ENCODE data around the gene S100P. TPM values are rescaled to one million over a fixed set of nuclear protein-coding genes. Genes with fewer than 3 reads are reported as not detected.

Gene S100P
- total and polyA plus RNA-seq, 2 experiments from 2014 or later, result 0.80 TPM; not detected in 1

DNA sequence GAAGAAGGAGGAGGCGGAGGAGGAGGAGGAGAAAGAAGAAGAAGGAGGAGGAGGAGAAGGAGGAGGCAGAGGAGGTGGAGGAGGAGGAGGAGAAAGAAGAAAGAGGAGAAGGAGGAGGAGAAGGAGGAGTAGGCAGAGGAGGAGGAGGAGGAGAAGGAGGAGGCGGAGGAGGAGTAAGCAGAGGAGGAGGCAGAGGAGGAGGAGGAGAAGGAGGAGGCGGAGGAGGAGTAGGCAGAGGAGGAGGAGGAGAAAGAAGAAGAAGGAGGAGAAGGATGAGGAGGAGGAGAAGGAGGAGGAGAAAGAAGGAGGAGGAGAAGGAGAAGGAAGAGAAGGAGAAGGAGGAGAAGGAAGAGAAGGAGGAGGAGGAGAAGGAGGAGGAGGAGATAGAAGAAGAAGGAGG, 33.2 kb upstream of the S100P start:
- Histone ChIP-seq H3K79me2 (ENCODE audit: insufficient read depth) (no peaks in the 10 kb centered on the region), H3K27ac (no peak overlapping the region), H2AFZ (no peak overlapping the region), H3K9me2 (ENCODE audit: insufficient read depth) (no peaks in the 10 kb centered on the region), H3K9ac (no peak overlapping the region), H3K27me3 (replicated peaks; ENCODE audit: insufficient read depth) (no peaks in the 10 kb centered on the region), H3K4me3 (no peak overlapping the region), H3K4me1 (ENCODE audit: insufficient read depth) (peaks cover 7% of the 10 kb centered on the region; the same call in 1 of the 2 replicates), H3K9me3 (ENCODE audit: low read depth) (no peaks in the 10 kb centered on the region), H3F3A (ENCODE audit: insufficient read depth) (no peaks in the 10 kb centered on the region), H3K36me3 (ENCODE audit: low read depth) (no peaks in the 10 kb centered on the region), H4K20me1 (ENCODE audit: insufficient read depth) (no peaks in the 10 kb centered on the region), H3K4me2 (ENCODE audit: unreplicated experiment) (no peak overlapping the region)
- in situ Hi-C loops (cut with MboI), result no loop called here
- no peak for DNase-seq
- 66 to 85% methylated on average over 2 to 3 of the region's 3 CpGs for WGBS, 2 experiments (ENCODE audit: low coverage in 1 of 2, low lambda C conversion rate in 2 of 2, missing lambda C conversion rate in 2 of 2)
- no peak for TF ChIP-seq EZH2 (IDR thresholded peaks at IDR 0.05; ENCODE audit: insufficient read depth, poor library complexity, severe bottlenecking)
- TF ChIP-seq EZH2phosphoT487 (IDR thresholded peaks at IDR 0.05; ENCODE audit: insufficient read depth, low read depth), result no peak

DNA sequence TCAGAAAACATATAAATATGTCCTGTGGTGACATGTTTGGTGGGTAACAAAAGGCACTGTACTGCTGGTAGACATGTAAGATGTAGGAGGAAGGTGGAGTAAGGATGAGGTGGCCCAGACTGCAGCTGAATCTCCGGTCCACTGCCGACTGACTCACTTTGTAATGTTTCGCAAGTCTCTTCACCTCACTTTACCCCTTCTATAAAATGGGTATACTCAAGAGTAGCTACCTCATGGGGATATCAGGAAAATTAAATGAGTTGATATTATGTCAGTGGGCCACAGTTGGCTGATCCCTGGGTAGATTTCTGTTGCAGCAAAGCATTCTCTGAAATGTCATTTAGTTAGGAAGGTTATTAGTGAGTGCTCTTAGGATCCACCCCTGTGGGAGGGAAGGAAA, 31.1 kb upstream of the S100P start:
- H3K27me3 ChIP-seq (replicated peaks; ENCODE audit: insufficient read depth), result no peaks in the 10 kb centered on the region
- H3K36me3 ChIP-seq (ENCODE audit: low read depth), result no peaks in the 10 kb centered on the region
- H3K79me2 ChIP-seq (ENCODE audit: insufficient read depth), result no peaks in the 10 kb centered on the region
- H3K4me3 ChIP-seq, result no peak overlapping the region
- no peak overlapping the region for H3K27ac ChIP-seq
- H3K4me2 ChIP-seq (ENCODE audit: unreplicated experiment), result no peak overlapping the region
- H2AFZ ChIP-seq, result no peak overlapping the region
- DNase-seq, result no peak
- no peaks in the 10 kb centered on the region for H3K9me2 ChIP-seq (ENCODE audit: insufficient read depth)
- 49 to 50% methylated on average over 3 of the region's 3 CpGs for WGBS, 2 experiments (ENCODE audit: low coverage in 1 of 2, low lambda C conversion rate in 2 of 2, missing lambda C conversion rate in 2 of 2)
- no peaks in the 10 kb centered on the region for H3F3A ChIP-seq (ENCODE audit: insufficient read depth)
- no peak overlapping the region for H3K9ac ChIP-seq
- TF ChIP-seq EZH2 (IDR thresholded peaks at IDR 0.05; ENCODE audit: insufficient read depth, poor library complexity, severe bottlenecking), result no peak
- no peak for TF ChIP-seq EZH2phosphoT487 (IDR thresholded peaks at IDR 0.05; ENCODE audit: insufficient read depth, low read depth)
- H4K20me1 ChIP-seq (ENCODE audit: insufficient read depth), result no peaks in the 10 kb centered on the region
- in situ Hi-C loops (cut with MboI), result no loop called here
- H3K9me3 ChIP-seq (ENCODE audit: low read depth), result no peaks in the 10 kb centered on the region
- peaks cover 7% of the 10 kb centered on the region; the same call in 1 of the 2 replicates for H3K4me1 ChIP-seq (ENCODE audit: insufficient read depth)

DNA sequence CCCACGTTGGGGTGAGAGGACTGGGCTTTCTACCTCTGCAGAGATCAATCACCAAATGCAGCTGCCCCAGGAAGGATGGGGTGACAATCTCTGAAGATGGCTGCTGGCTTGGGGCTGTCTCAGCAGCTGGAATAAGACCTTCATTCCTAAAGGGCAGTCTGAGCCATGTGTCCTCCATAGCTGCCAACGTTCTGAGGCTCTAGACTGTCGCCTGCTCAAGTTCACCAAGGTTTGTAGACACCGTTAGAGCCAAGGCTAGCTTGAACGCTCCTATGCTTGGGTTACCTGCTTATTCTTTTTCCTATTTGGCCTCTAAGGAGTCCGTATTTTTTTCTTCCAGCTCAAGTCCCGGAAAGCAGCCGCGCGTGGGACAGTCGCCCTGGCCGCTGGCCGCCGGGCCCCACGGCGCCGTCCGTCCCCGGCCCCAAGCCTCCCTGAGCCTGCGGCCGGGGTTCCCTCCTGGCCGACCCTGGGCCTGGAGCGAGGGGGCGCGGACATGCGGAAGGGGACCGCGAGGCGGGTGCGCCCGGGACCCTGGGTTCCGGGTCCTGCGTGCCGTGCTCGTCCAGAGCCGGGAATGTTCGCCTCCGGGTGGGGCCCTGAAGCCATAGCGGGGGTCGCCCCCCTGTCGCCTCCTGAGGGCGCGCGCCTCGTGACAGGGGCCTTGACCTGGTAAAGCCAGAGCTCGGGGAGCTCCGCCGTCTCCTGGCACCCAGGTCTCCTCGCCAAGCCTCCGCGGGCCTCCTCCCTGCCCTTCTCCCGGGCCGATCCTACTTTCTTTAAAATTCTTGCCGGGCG, 29.9 kb upstream of the S100P start:
- Histone ChIP-seq H3K9me3 (ENCODE audit: low read depth) (no peaks in the 10 kb centered on the region), H3K4me3 (peak overlapping the region; percentile 44), H3K4me2 (ENCODE audit: unreplicated experiment) (peak overlapping the region; percentile 43), H3K27ac (no peak overlapping the region), H3F3A (ENCODE audit: insufficient read depth) (peaks cover 2% of the 10 kb centered on the region; the same call in 1 of the 2 replicates), H3K9me2 (ENCODE audit: insufficient read depth) (no peaks in the 10 kb centered on the region), H4K20me1 (ENCODE audit: insufficient read depth) (no peaks in the 10 kb centered on the region), H3K79me2 (ENCODE audit: insufficient read depth) (no peaks in the 10 kb centered on the region), H3K27me3 (replicated peaks; ENCODE audit: insufficient read depth) (no peaks in the 10 kb centered on the region), H3K4me1 (ENCODE audit: insufficient read depth) (peaks cover 7% of the 10 kb centered on the region; the same call in 1 of the 2 replicates), H3K36me3 (ENCODE audit: low read depth) (no peaks in the 10 kb centered on the region), H2AFZ (peak overlapping the region; percentile 47), H3K9ac (no peak overlapping the region)
- 10 to 11% methylated on average over 50 to 53 of the region's 55 CpGs for WGBS, 2 experiments (ENCODE audit: low coverage in 1 of 2, low lambda C conversion rate in 2 of 2, missing lambda C conversion rate in 2 of 2)
- TF ChIP-seq EZH2phosphoT487 (IDR thresholded peaks at IDR 0.05; ENCODE audit: insufficient read depth, low read depth) (no peak), EZH2 (IDR thresholded peaks at IDR 0.05; ENCODE audit: insufficient read depth, poor library complexity, severe bottlenecking) (no peak)
- in situ Hi-C loops (cut with MboI), result no loop called here
- peak; percentile 35 for DNase-seq

DNA sequence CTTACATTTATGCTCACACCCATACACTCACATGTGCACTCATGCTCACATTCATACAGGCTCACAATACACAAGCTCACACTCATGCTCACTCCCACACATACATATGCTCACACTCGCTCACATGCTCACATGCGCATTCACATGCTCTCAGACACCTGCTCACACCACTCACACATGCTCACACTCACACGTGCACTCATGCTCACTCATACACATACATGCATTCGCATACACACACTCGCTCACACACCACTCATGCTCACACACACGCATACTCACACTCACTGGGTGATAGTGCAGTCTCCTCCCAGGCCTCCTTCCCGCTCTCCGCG, 28.4 kb upstream of the S100P start:
- no peaks in the 10 kb centered on the region for H3K9me2 ChIP-seq (ENCODE audit: insufficient read depth)
- DNase-seq, result no peak

More for the DNA sequence above, 28.4 kb upstream of the S100P start:
- no peak for TF ChIP-seq EZH2 (IDR thresholded peaks at IDR 0.05; ENCODE audit: insufficient read depth, poor library complexity, severe bottlenecking)
- no peak for TF ChIP-seq EZH2phosphoT487 (IDR thresholded peaks at IDR 0.05; ENCODE audit: insufficient read depth, low read depth)
- WGBS, 2 experiments (ENCODE audit: low coverage in 1 of 2, low lambda C conversion rate in 2 of 2, missing lambda C conversion rate in 2 of 2), result 98 to 99% methylated on average over 9 of the region's 9 CpGs
- in situ Hi-C loops (cut with MboI), result no loop called here
- H3K4me1 ChIP-seq (ENCODE audit: insufficient read depth), result no peaks in the 10 kb centered on the region
- H3F3A ChIP-seq (ENCODE audit: insufficient read depth), result peaks cover 6% of the 10 kb centered on the region; the same call in 1 of the 2 replicates
- H4K20me1 ChIP-seq (ENCODE audit: insufficient read depth), result no peaks in the 10 kb centered on the region
- no peak overlapping the region for H3K4me2 ChIP-seq (ENCODE audit: unreplicated experiment)
- no peaks in the 10 kb centered on the region for H3K27me3 ChIP-seq (replicated peaks; ENCODE audit: insufficient read depth)
- no peaks in the 10 kb centered on the region for H3K36me3 ChIP-seq (ENCODE audit: low read depth)
- no peaks in the 10 kb centered on the region for H3K79me2 ChIP-seq (ENCODE audit: insufficient read depth)
- no peak overlapping the region for H3K4me3 ChIP-seq
- no peaks in the 10 kb centered on the region for H3K9me3 ChIP-seq (ENCODE audit: low read depth)
- H3K9ac ChIP-seq, result no peak overlapping the region
- no peak overlapping the region for H2AFZ ChIP-seq
- H3K27ac ChIP-seq, result no peak overlapping the region

Data from GM23248 (cell line).